Esophagus muscularis mucosa (tissue), 4 donors: Measurements from ENCODE around the gene GLO1. TPM values are rescaled to one million over a fixed set of nuclear protein-coding genes. Genes with fewer than 3 reads are reported as not detected.
A peak's percentile ranks its signal among the peaks of the same experiment; 100 is the strongest.

Source experiments
- DNase-seq: peaks from one replicate; pipeline ENCODE4 v3.0.0-alpha.2; 2017; ENCODE audit errors: extremely low spot score
- H3K27ac ChIP-seq, 4 donors: fragments of 200-600 bp; sonication (generic); replicated peaks in 1 of 4; 1 replicate in 3 of 4; 2 replicates in 1 of 4; pipeline ENCODE4 v1.5.1; 2016 to 2019; ENCODE audit warnings: mild to moderate bottlenecking in 1 of 4
- H3K27me3 ChIP-seq, 4 donors: fragments of 200-600 bp; sonication (generic); one replicate each; pipeline versions ENCODE4 v1.5.1 to v1.6.0; 2016 to 2019
- H3K36me3 ChIP-seq, 4 donors: fragments of 200-600 bp; sonication (generic); one replicate each; pipeline ENCODE4 v1.5.1; 2016 to 2019
- H3K4me1 ChIP-seq, 4 donors: fragments of 200-600 bp; sonication (generic); one replicate each; pipeline ENCODE4 v1.5.1; 2016 to 2019
- H3K4me3 ChIP-seq, 4 donors: fragments of 200-600 bp; sonication (generic); 1 replicate in 2 of 4; 2 replicates in 2 of 4; pipeline ENCODE4 v1.5.1; 2016 to 2019; ENCODE audit warnings: mild to moderate bottlenecking in 4 of 4, moderate library complexity in 1 of 4
- H3K9me3 ChIP-seq, 4 donors: fragments of 200-600 bp; sonication (generic); 1 replicate in 3 of 4; 2 replicates in 1 of 4; pipeline ENCODE4 v1.5.1; 2016 to 2019
- EP300 ChIP-seq: sonication (generic); formaldehyde crosslinking; IDR thresholded peaks from one replicate; pipeline ENCODE4 v1.6.1; 2017; ENCODE audit warnings: antibody characterized with exemption
- POLR2A ChIP-seq: fragments of 450-650 bp; IDR thresholded peaks from one replicate; pipeline ENCODE4 v1.6.1; 2017; ENCODE audit warnings: antibody characterized with exemption, moderate library complexity, mild to moderate bottlenecking, low read depth
- POLR2AphosphoS5 ChIP-seq, 2 donors: sonication (generic); formaldehyde crosslinking; IDR thresholded peaks; one replicate each; pipeline ENCODE4 v1.6.1; 2017; ENCODE audit warnings: antibody characterized with exemption in 2 of 2
- whole genome bisulfite sequencing: methylation state at CpG from one replicate; pipeline ENCODE4 v1.1.5; 2018; 5-methylcytosine and 5-hydroxymethylcytosine counted together
- intact Hi-C: fragments of 100-400 bp; cut with DNase I; formaldehyde crosslinking; loops from one replicate; pipeline ENCODE4 v1.15.1; 2023
- total RNA-seq, 4 donors: library from RNA; depleted of rRNA; stranded (reverse); fragments of >200 nt; gene quantifications; one replicate each; pipeline versions ENCODE4 v1.1.0 to v1.2.1, GENCODE V29; 2016
- TF ChIP-seq, protein P1 (sequence below), 3 experiments: fragments of 200-600 bp in 2 of 3; fragments of 450-650 bp in 1 of 3; sonication (generic) in 2 of 3; IDR thresholded peaks; one replicate each; pipeline ENCODE4 v1.5.1; 2017 to 2019; ENCODE audit warnings: antibody characterized with exemption in 3 of 3, mild to moderate bottlenecking in 2 of 3, moderate library complexity in 1 of 3

Gene GLO1
- total RNA-seq, 4 donors from 2014 or later, result 61.5 to 92.5 (median 70.4) TPM

GRCh38 chr6:38640216-38640909, 62.6 kb downstream of the GLO1 start:
- no peaks in the 10 kb centered on the region for H3K27me3 ChIP-seq
- no peak for TF ChIP-seq POLR2AphosphoS5 (IDR thresholded peaks at IDR 0.05)
- no peak for TF ChIP-seq POLR2A
- TF ChIP-seq EP300, result no peak
- TF ChIP-seq, protein P1, sequence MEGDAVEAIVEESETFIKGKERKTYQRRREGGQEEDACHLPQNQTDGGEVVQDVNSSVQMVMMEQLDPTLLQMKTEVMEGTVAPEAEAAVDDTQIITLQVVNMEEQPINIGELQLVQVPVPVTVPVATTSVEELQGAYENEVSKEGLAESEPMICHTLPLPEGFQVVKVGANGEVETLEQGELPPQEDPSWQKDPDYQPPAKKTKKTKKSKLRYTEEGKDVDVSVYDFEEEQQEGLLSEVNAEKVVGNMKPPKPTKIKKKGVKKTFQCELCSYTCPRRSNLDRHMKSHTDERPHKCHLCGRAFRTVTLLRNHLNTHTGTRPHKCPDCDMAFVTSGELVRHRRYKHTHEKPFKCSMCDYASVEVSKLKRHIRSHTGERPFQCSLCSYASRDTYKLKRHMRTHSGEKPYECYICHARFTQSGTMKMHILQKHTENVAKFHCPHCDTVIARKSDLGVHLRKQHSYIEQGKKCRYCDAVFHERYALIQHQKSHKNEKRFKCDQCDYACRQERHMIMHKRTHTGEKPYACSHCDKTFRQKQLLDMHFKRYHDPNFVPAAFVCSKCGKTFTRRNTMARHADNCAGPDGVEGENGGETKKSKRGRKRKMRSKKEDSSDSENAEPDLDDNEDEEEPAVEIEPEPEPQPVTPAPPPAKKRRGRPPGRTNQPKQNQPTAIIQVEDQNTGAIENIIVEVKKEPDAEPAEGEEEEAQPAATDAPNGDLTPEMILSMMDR (IDR thresholded peaks at IDR 0.05), result no peak
- peak; percentile 94 for DNase-seq
- H3K36me3 ChIP-seq, result no peaks in the 10 kb centered on the region
- peak overlapping the region; percentile 75 to 90 (median 83) for H3K4me3 ChIP-seq
- 7% methylated on average over 32 of the region's 32 CpGs for WGBS
- peaks cover 16 to 24% (median 23%) of the 10 kb centered on the region in 4 donors for H3K4me1 ChIP-seq
- no peaks in the 10 kb centered on the region for H3K9me3 ChIP-seq
- H3K27ac ChIP-seq, result peak overlapping the region; percentile 87 to 94 (median 90)
- intact Hi-C loops, result loop anchor here (10.0 kb wide), 1 partner anchor 64 kb away; the partner anchor contains the start of gene GLO1

GRCh38 chr6:38639498-38640215, 63.3 kb downstream of the GLO1 start, which contains the start of gene BTBD9:
Gene BTBD9 (minus strand): TSS chr6:38639929.
- H3K9me3 ChIP-seq, result no peaks in the 10 kb centered on the region
- H3K4me3 ChIP-seq, result peak within 1 kb of the TSS; percentile 75 to 90 (median 83)
- H3K27ac ChIP-seq, result peak within 1 kb of the TSS; percentile 87 to 94 (median 90)
- no peaks in the 10 kb centered on the region for H3K36me3 ChIP-seq
- WGBS, result 1% methylated on average over 16 of the region's 82 CpGs
- DNase-seq, result peak; percentile 95
- intact Hi-C loops, result loop anchor here (10.0 kb wide), 1 partner anchor 65 kb away; the partner anchor contains the start of gene GLO1
- peaks cover 16 to 26% (median 21%) of the 10 kb centered on the region in 4 donors for H3K4me1 ChIP-seq
- peak; percentile 56 to 80 for TF ChIP-seq POLR2AphosphoS5 (IDR thresholded peaks at IDR 0.05)
- TF ChIP-seq, protein P1 (IDR thresholded peaks at IDR 0.05), result no peak
- no peaks in the 10 kb centered on the region for H3K27me3 ChIP-seq

DNA sequence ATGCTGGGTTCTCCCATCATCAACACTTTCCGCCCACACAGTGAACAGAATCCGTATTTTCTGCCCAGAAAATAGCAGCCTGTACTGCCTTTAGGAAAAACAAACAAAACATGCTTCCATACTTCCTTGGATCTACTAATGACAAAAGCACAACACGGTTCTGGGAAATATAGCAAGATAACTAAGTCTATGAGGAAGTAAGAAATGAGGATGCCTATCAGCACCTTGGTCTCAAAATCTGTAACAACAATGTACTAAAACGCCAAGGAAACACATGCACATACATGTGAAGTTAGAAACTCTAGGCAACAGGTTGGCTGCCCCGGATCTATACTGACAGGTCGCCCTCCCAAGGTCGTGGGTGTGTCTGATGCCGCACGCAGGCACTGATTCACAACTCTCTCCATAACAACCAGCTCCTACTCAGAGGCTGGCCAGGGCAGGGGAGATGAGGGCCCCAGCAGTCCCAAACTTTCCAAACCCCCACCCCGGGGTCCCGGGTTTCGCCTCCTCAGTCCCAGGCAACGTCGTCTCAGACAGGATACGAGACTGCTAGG, 63.9 kb downstream of the GLO1 start:
- WGBS, result 4% methylated on average over 15 of the region's 15 CpGs
- Histone ChIP-seq H3K27me3 (no peaks in the 10 kb centered on the region), H3K9me3 (no peaks in the 10 kb centered on the region), H3K4me1 (peaks cover 21 to 32% (median 23%) of the 10 kb centered on the region in 4 donors), H3K4me3 (peak overlapping the region; percentile 75 to 90 (median 83)), H3K36me3 (no peaks in the 10 kb centered on the region), H3K27ac (peak overlapping the region; percentile 87 to 94 (median 90))
- no peak for TF ChIP-seq POLR2A
- no peak for TF ChIP-seq POLR2AphosphoS5 (IDR thresholded peaks at IDR 0.05)
- TF ChIP-seq, protein P1 (IDR thresholded peaks at IDR 0.05), result no peak
- TF ChIP-seq EP300, result no peak
- no peak for DNase-seq
- intact Hi-C loops, result no loop called here

DNA sequence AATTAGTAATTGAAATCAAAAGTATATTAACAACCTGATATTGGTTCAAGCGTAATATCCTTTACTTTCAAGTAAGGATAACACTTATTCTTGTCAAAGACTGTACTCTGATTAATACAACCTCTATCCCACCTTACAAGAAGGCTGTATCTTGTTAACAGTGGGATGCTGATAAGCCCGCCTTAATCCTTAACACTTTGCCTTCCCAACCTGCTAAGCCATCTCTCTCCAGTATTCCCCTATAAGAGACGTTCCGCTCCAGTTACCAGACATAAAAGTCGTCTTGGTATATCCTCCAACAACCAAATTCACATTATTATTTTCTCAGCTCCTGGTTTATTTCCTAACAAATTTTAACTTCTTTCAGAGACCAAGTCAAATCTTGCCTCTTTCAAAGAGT, 65.2 kb downstream of the GLO1 start:
- Histone ChIP-seq H3K9me3 (no peaks in the 10 kb centered on the region), H3K36me3 (no peaks in the 10 kb centered on the region), H3K27ac (no peak overlapping the region), H3K4me3 (no peak overlapping the region), H3K27me3 (no peaks in the 10 kb centered on the region), H3K4me1 (peaks cover 22 to 35% (median 26%) of the 10 kb centered on the region in 4 donors)
- 95% methylated on average over 5 of the region's 5 CpGs for WGBS
- intact Hi-C loops, result no loop called here
- DNase-seq, result no peak
- TF ChIP-seq POLR2AphosphoS5 (IDR thresholded peaks at IDR 0.05), result no peak
- no peak for TF ChIP-seq POLR2A
- TF ChIP-seq, protein P1 (IDR thresholded peaks at IDR 0.05), result no peak
- no peak for TF ChIP-seq EP300
